ENCODE data around the gene ENTPD7. TPM values are rescaled to one million over a fixed set of nuclear protein-coding genes. Genes with fewer than 3 reads are reported as not detected.

Gene ENTPD7
- total RNA-seq, 1 experiment from 2014 or later: 14.5 TPM

GRCh38 chr10:99656199-99657064 lies 2.9 kb upstream of the ENTPD7 start:
- H3K9me3 ChIP-seq (ENCODE audit: control insufficient read depth, low read depth, low read length): no peaks in the 10 kb centered on the region
- H3K23me2 ChIP-seq (ENCODE audit: insufficient read length, low read depth, low read length, poor library complexity, severe bottlenecking): peaks cover 12% of the 10 kb centered on the region
- H3K4me1 Mint-ChIP-seq: peaks cover 14 to 16% of the 10 kb centered on the region in 2 experiments
- no peak overlapping the region for H3K9ac ChIP-seq (ENCODE audit: extremely low read depth, insufficient read length, low read length)
- H2BK15ac ChIP-seq (ENCODE audit: low read depth, low read length): no peak overlapping the region
- no peak overlapping the region for H3K4me3 Mint-ChIP-seq
- H2BK5ac ChIP-seq (ENCODE audit: insufficient read length, low read length): no peak overlapping the region
- H2BK120ac ChIP-seq (ENCODE audit: low read depth, low read length, poor library complexity, severe bottlenecking): no peak overlapping the region
- H3K23ac ChIP-seq (ENCODE audit: insufficient read length, low read depth, low read length): no peak overlapping the region
- no peaks in the 10 kb centered on the region; a peak in 1 of 7 replicates for H3K36me3 Mint-ChIP-seq (ENCODE audit: insufficient read depth in 1 of 3, low read depth in 3 of 3)
- no peak overlapping the region for H2BK20ac ChIP-seq (ENCODE audit: low read depth, low read length, poor library complexity, severe bottlenecking)
- H2AK5ac ChIP-seq (ENCODE audit: insufficient read length, low read length): no peak overlapping the region
- no peaks in the 10 kb centered on the region for H3K4me1 ChIP-seq (ENCODE audit: insufficient read depth, low read length)
- TF ChIP-seq CTCF (conservative IDR thresholded peaks at IDR 0.05): no peak
- H3K18ac ChIP-seq (ENCODE audit: insufficient read length, low read depth, low read length): no peak overlapping the region
- no peaks in the 10 kb centered on the region for H3K79me2 ChIP-seq (ENCODE audit: insufficient read depth, low read length)
- no peak overlapping the region for H3K4me2 ChIP-seq (ENCODE audit: insufficient read depth, insufficient read length, low read length)
- no peak overlapping the region for H4K8ac ChIP-seq (replicated peaks; ENCODE audit: insufficient read length, low read depth, low read length)
- no peak overlapping the region for H3K14ac ChIP-seq (ENCODE audit: insufficient read depth, low read length)
- no peak overlapping the region for H4K91ac ChIP-seq (ENCODE audit: insufficient read length, low read depth, low read length)
- H3K9me3 Mint-ChIP-seq: no peaks in the 10 kb centered on the region; a peak in 2 of 5 replicates
- no peak overlapping the region for H3K27ac Mint-ChIP-seq
- H2BK12ac ChIP-seq (ENCODE audit: insufficient read length, low read depth, low read length): no peak overlapping the region
- H3K27me3 Mint-ChIP-seq (ENCODE audit: low read depth): peaks cover 27% of the 10 kb centered on the region
- H3K27ac ChIP-seq (ENCODE audit: insufficient read length, low read depth, low read length): no peak overlapping the region
- no peak overlapping the region for H3K56ac ChIP-seq (ENCODE audit: insufficient read length, low read depth, low read length)
- WGBS (ENCODE audit: extremely low coverage, insufficient read length, low lambda C conversion rate): no CpG with 5 or more reads among the region's 1 CpG
- no peak overlapping the region for H3K4ac ChIP-seq (ENCODE audit: low read depth, low read length)
- H3K27me3 ChIP-seq (ENCODE audit: insufficient read depth, low read length): no peaks in the 10 kb centered on the region; the same call in 1 of the 2 replicates
- no peaks in the 10 kb centered on the region for H4K20me1 ChIP-seq (ENCODE audit: control insufficient read depth, insufficient read depth, insufficient read length)
- H4K5ac ChIP-seq (ENCODE audit: insufficient read length, low read depth, low read length): no peak overlapping the region
- no peak overlapping the region for H2AFZ ChIP-seq (ENCODE audit: low read length)
- no peaks in the 10 kb centered on the region for H3K79me1 ChIP-seq (ENCODE audit: insufficient read depth, low read depth, low read length, poor library complexity, severe bottlenecking)
- DNase-seq: no peak
- no peak overlapping the region for H3T11ph ChIP-seq (ENCODE audit: low read length)
